ENCODE measurements around the gene MYH11.
A peak's percentile ranks its signal among the peaks of the same experiment; 100 is the strongest.

The MYH11 gene

GRCh38 chr16:15777533-15778203 is 79.2 kb downstream of the MYH11 start:
- no peak for DNase-seq (ENCODE audit: low spot score)

GRCh38 chr16:15776572-15776971 is 80.3 kb downstream of the MYH11 start:
- DNase-seq (ENCODE audit: low spot score): no peak

- no peak for DNase-seq (ENCODE audit: low spot score)
These were observed 81.0 kb downstream of the MYH11 start for GRCh38 chr16:15775663-15776304.

- no peak for DNase-seq (ENCODE audit: low spot score)
These were observed 81.6 kb downstream of the MYH11 start for GRCh38 chr16:15775209-15775608.

GRCh38 chr16:15773968-15774367 is 82.9 kb downstream of the MYH11 start:
- DNase-seq (ENCODE audit: low spot score): no peak

GRCh38 chr16:15772579-15773293 is 84.1 kb downstream of the MYH11 start:
- DNase-seq (ENCODE audit: low spot score): no peak

GRCh38 chr16:15771694-15772093 is 85.1 kb downstream of the MYH11 start:
- DNase-seq (ENCODE audit: low spot score): no peak

- no peak for DNase-seq (ENCODE audit: low spot score)
These were observed 86.3 kb downstream of the MYH11 start for GRCh38 chr16:15770512-15770911.

- DNase-seq (ENCODE audit: low spot score): no peak
These were observed 86.7 kb downstream of the MYH11 start for GRCh38 chr16:15770107-15770506.

- DNase-seq (ENCODE audit: low spot score): no peak
These were observed 87.6 kb downstream of the MYH11 start for GRCh38 chr16:15769239-15769638.

- no peak for DNase-seq (ENCODE audit: low spot score)
These were observed 88.6 kb downstream of the MYH11 start for GRCh38 chr16:15768201-15768600.

- no peak for DNase-seq (ENCODE audit: low spot score)
These were observed 89.9 kb downstream of the MYH11 start for GRCh38 chr16:15766918-15767317.

- DNase-seq (ENCODE audit: low spot score): peak; percentile 11
These were observed 90.9 kb downstream of the MYH11 start for GRCh38 chr16:15765880-15766279.

- no peak for DNase-seq (ENCODE audit: low spot score)
These were observed 91.7 kb downstream of the MYH11 start for GRCh38 chr16:15765116-15765515.

- no peak for DNase-seq (ENCODE audit: low spot score)
These were observed 92.7 kb downstream of the MYH11 start for GRCh38 chr16:15764112-15764511.

GRCh38 chr16:15760129-15760528 is 96.7 kb downstream of the MYH11 start:
- no peak for DNase-seq (ENCODE audit: low spot score)

GRCh38 chr16:15759070-15759469 is 97.8 kb downstream of the MYH11 start:
- DNase-seq (ENCODE audit: low spot score): no peak

GRCh38 chr16:15757630-15758251 is 99.1 kb downstream of the MYH11 start:
- no peak for DNase-seq (ENCODE audit: low spot score)

- DNase-seq (ENCODE audit: low spot score): no peak
These were observed 99.8 kb downstream of the MYH11 start for GRCh38 chr16:15757077-15757386.

GRCh38 chr16:15754821-15755534 is 101.8 kb downstream of the MYH11 start:
- no peak for DNase-seq (ENCODE audit: low spot score)

- no peak for DNase-seq (ENCODE audit: low spot score)
These were observed 103.9 kb downstream of the MYH11 start for GRCh38 chr16:15752717-15753488.

GRCh38 chr16:15751940-15752339 is 104.9 kb downstream of the MYH11 start:
- no peak for DNase-seq (ENCODE audit: low spot score)
